ENCODE measurements around the gene SPTB. TPM values are rescaled to one million over a fixed set of nuclear protein-coding genes. Genes with fewer than 3 reads are reported as not detected.

The SPTB gene
- total RNA-seq, 1 experiment from 2014 or later = 2.3 TPM

DNA sequence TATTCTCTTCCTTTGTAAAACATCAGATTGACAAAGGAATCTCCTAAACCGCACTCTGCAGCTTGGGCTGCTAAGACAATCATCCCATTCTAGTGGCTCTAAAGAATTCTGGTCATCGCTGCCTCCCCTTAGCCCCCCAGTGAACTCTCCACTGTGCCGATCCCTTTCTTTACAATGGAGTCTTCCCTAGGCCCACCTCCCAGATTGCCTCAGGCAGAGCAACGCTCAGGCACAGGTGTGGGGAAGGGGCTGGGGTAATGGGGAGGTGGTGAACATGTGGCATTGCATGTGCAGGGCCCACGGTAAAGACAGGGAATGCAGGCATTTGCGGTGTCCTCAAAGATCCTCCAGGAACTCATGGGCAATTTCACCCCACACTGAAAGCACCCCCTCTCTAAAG lies 89.2 kb downstream of the SPTB start:
- no peak for DNase-seq
- TF ChIP-seq, protein P1, sequence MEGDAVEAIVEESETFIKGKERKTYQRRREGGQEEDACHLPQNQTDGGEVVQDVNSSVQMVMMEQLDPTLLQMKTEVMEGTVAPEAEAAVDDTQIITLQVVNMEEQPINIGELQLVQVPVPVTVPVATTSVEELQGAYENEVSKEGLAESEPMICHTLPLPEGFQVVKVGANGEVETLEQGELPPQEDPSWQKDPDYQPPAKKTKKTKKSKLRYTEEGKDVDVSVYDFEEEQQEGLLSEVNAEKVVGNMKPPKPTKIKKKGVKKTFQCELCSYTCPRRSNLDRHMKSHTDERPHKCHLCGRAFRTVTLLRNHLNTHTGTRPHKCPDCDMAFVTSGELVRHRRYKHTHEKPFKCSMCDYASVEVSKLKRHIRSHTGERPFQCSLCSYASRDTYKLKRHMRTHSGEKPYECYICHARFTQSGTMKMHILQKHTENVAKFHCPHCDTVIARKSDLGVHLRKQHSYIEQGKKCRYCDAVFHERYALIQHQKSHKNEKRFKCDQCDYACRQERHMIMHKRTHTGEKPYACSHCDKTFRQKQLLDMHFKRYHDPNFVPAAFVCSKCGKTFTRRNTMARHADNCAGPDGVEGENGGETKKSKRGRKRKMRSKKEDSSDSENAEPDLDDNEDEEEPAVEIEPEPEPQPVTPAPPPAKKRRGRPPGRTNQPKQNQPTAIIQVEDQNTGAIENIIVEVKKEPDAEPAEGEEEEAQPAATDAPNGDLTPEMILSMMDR (conservative IDR thresholded peaks at IDR 0.05; ENCODE audit: low read depth, low read length) = no peak
- TF ChIP-seq EZH2 (IDR thresholded peaks at IDR 0.05; ENCODE audit: low read length, unreplicated experiment) (no peak), EZH2phosphoT487 (IDR thresholded peaks at IDR 0.05; ENCODE audit: borderline replicate concordance, low read length) (no peak)
- no TSS peak for BruUV-seq (replicated peaks)
- Histone ChIP-seq H3K4me1 (ENCODE audit: insufficient read depth, low read length) (peaks cover 9% of the 10 kb centered on the region), H4K20me1 (ENCODE audit: low read length) (no peaks in the 10 kb centered on the region), H3K9me3 (ENCODE audit: low read length) (no peaks in the 10 kb centered on the region), H3K4me2 (ENCODE audit: low read length) (no peak overlapping the region), H3K9ac (ENCODE audit: low read length) (no peak overlapping the region), H3K9me2 (replicated peaks; ENCODE audit: low read length) (no peaks in the 10 kb centered on the region), H3F3A (ENCODE audit: low read length, unreplicated experiment) (no peaks in the 10 kb centered on the region), H3K27me3 (ENCODE audit: low read length) (no peaks in the 10 kb centered on the region), H3K36me3 (ENCODE audit: low read depth, low read length) (no peaks in the 10 kb centered on the region), H3K79me2 (ENCODE audit: low read length) (no peaks in the 10 kb centered on the region), H3K27ac (ENCODE audit: low read length) (no peak overlapping the region), H2AFZ (ENCODE audit: low read length) (no peak overlapping the region), H3K4me3 (ENCODE audit: low read length) (no peak overlapping the region)
- ChIA-PET POLR2A (ENCODE audit: unreplicated experiment) (no interaction called here), CTCF (no interaction called here)
- intact Hi-C loops (cut with micrococcal nuclease) = no loop called here
- no peak for ATAC-seq

DNA sequence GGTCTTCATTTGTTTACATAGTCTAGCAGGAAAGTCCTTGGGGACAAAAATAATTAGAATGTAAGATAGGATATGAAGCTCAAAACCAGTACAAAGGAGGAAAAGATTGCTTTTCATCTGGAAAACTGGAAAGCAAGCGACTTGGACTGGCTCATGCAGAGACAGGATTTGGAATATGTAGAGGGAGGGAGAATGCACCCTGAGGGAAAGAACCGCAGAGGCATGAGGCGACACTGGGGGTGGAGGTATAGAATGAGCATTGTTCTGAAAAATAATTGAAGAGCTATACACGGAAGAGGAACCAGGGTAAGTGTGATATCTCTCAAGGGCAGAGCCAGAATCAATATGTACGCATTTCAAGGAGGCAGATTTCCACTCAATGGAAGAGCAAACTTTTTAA lies 90.0 kb downstream of the SPTB start:
- no TSS peak for BruUV-seq (replicated peaks)
- intact Hi-C loops (cut with micrococcal nuclease) = no loop called here
- no peak overlapping the region for H3K27ac ChIP-seq (ENCODE audit: low read length)
- H4K20me1 ChIP-seq (ENCODE audit: low read length) = no peaks in the 10 kb centered on the region
- H3K4me1 ChIP-seq (ENCODE audit: insufficient read depth, low read length) = peaks cover 9% of the 10 kb centered on the region
- ChIA-PET POLR2A (ENCODE audit: unreplicated experiment) (no interaction called here), CTCF (interaction anchor here (0.8 to 1.7 kb wide), 2 partner anchors 28 to 34 kb away, joined by 4 to 9 read pairs; no protein-coding TSS in a partner anchor)
- no peak for DNase-seq
- H3K4me3 ChIP-seq (ENCODE audit: low read length) = no peak overlapping the region
- no peaks in the 10 kb centered on the region for H3K9me3 ChIP-seq (ENCODE audit: low read length)
- H3K79me2 ChIP-seq (ENCODE audit: low read length) = no peaks in the 10 kb centered on the region
- no peaks in the 10 kb centered on the region for H3F3A ChIP-seq (ENCODE audit: low read length, unreplicated experiment)
- H2AFZ ChIP-seq (ENCODE audit: low read length) = no peak overlapping the region
- no peaks in the 10 kb centered on the region for H3K9me2 ChIP-seq (replicated peaks; ENCODE audit: low read length)
- TF ChIP-seq EZH2 (IDR thresholded peaks at IDR 0.05; ENCODE audit: low read length, unreplicated experiment) (no peak), EZH2phosphoT487 (IDR thresholded peaks at IDR 0.05; ENCODE audit: borderline replicate concordance, low read length) (no peak)
- TF ChIP-seq, protein P1 (conservative IDR thresholded peaks at IDR 0.05; ENCODE audit: low read depth, low read length) = no peak
- H3K4me2 ChIP-seq (ENCODE audit: low read length) = no peak overlapping the region
- H3K27me3 ChIP-seq (ENCODE audit: low read length) = no peaks in the 10 kb centered on the region
- ATAC-seq = no peak
- H3K36me3 ChIP-seq (ENCODE audit: low read depth, low read length) = no peaks in the 10 kb centered on the region
- H3K9ac ChIP-seq (ENCODE audit: low read length) = no peak overlapping the region

DNA sequence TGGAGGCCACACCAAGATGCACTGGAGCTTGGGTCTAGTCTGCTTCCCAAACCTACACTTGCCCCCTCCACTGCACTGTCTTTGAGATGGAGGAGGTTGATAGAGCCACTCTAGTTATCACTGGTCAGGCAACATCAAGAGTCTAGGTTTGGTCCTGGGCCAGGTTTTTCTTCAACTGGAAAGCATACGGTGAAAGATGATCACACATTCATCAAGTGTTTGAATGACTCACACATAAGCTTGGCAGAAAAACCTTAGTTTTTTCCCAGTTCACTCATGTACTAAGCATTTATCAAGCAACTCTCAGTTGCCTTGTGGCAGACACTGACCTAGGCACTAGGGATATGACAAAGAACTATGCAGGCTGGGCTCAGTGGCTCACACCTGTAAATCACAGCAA lies 91.0 kb downstream of the SPTB start:
- H3K27me3 ChIP-seq (ENCODE audit: low read length) = no peaks in the 10 kb centered on the region
- H3K9me3 ChIP-seq (ENCODE audit: low read length) = no peaks in the 10 kb centered on the region
- H2AFZ ChIP-seq (ENCODE audit: low read length) = no peak overlapping the region
- no peaks in the 10 kb centered on the region for H3K79me2 ChIP-seq (ENCODE audit: low read length)
- no peaks in the 10 kb centered on the region for H3F3A ChIP-seq (ENCODE audit: low read length, unreplicated experiment)
- no TSS peak for BruUV-seq (replicated peaks)
- H3K27ac ChIP-seq (ENCODE audit: low read length) = no peak overlapping the region
- H3K36me3 ChIP-seq (ENCODE audit: low read depth, low read length) = no peaks in the 10 kb centered on the region
- peaks cover 9% of the 10 kb centered on the region for H3K4me1 ChIP-seq (ENCODE audit: insufficient read depth, low read length)
- H4K20me1 ChIP-seq (ENCODE audit: low read length) = no peaks in the 10 kb centered on the region
- no peak overlapping the region for H3K4me3 ChIP-seq (ENCODE audit: low read length)
- CTCF ChIA-PET = interaction anchor here (0.5 to 1.7 kb wide), 3 partner anchors 27 to 539 kb away, joined by 4 to 9 read pairs (median 4); no protein-coding TSS in a partner anchor
- POLR2A ChIA-PET (ENCODE audit: unreplicated experiment) = interaction anchor here (0.5 to 0.7 kb wide), 2 partner anchors 91 to 1626 kb away, joined by 3 to 4 read pairs; no protein-coding TSS in a partner anchor
- no peak overlapping the region for H3K9ac ChIP-seq (ENCODE audit: low read length)
- no peak for TF ChIP-seq EZH2phosphoT487 (IDR thresholded peaks at IDR 0.05; ENCODE audit: borderline replicate concordance, low read length)
- TF ChIP-seq, protein P1 (conservative IDR thresholded peaks at IDR 0.05; ENCODE audit: low read depth, low read length) = no peak
- no peak for TF ChIP-seq EZH2 (IDR thresholded peaks at IDR 0.05; ENCODE audit: low read length, unreplicated experiment)
- no peaks in the 10 kb centered on the region for H3K9me2 ChIP-seq (replicated peaks; ENCODE audit: low read length)
- peak; percentile 94 for DNase-seq
- intact Hi-C loops (cut with micrococcal nuclease) = no loop called here
- peak; percentile 88 for ATAC-seq
- no peak overlapping the region for H3K4me2 ChIP-seq (ENCODE audit: low read length)

Data from PC-3 (cell line).